ENCODE data around the gene RAD51B. TPM values are rescaled to one million over a fixed set of nuclear protein-coding genes. Genes with fewer than 3 reads are reported as not detected.

The RAD51B gene
- total RNA-seq, 1 experiment from 2014 or later = 16.7 TPM

DNA sequence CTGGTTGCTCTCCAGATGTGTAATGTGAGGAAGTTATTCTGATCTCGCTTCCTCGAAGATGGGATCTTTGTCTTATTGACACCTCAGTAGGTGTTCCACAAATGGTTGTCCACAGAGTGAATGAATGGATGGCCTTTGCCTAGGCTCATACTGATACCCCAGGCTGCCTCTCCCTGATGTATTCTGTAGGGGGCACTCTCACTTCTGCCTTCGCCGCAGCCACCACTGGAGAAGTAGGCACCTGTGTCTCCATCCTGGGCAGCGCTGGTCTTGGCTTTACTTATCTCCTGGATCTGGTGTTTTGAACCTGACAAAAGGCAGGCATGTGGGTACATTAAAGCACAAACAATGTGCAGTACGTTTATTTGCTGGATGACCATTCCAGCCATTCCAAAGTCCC lies 891.2 kb downstream of the RAD51B start:
- Histone ChIP-seq H2AFZ (ENCODE audit: low read length) (no peak overlapping the region), H3K18ac (ENCODE audit: insufficient read length, low read depth, low read length) (no peak overlapping the region), H3K56ac (ENCODE audit: insufficient read length, low read depth, low read length) (no peak overlapping the region), H3K79me2 (ENCODE audit: insufficient read depth, low read length) (no peaks in the 10 kb centered on the region), H4K5ac (ENCODE audit: insufficient read length, low read depth, low read length) (no peak overlapping the region), H3K23me2 (ENCODE audit: insufficient read length, low read depth, low read length, poor library complexity, severe bottlenecking) (no peaks in the 10 kb centered on the region), H2BK20ac (ENCODE audit: low read depth, low read length, poor library complexity, severe bottlenecking) (no peak overlapping the region), H3K27ac (ENCODE audit: insufficient read length, low read depth, low read length) (no peak overlapping the region), H4K8ac (replicated peaks; ENCODE audit: insufficient read length, low read depth, low read length) (no peak overlapping the region), H3T11ph (ENCODE audit: low read length) (no peak overlapping the region), H2BK15ac (ENCODE audit: low read depth, low read length) (no peak overlapping the region), H3K4me2 (ENCODE audit: insufficient read depth, insufficient read length, low read length) (no peak overlapping the region), H3K9ac (ENCODE audit: extremely low read depth, insufficient read length, low read length) (no peak overlapping the region), H2AK5ac (ENCODE audit: insufficient read length, low read length) (no peak overlapping the region), H2BK12ac (ENCODE audit: insufficient read length, low read depth, low read length) (no peak overlapping the region), H3K23ac (ENCODE audit: insufficient read length, low read depth, low read length) (no peak overlapping the region), H3K27me3 (ENCODE audit: insufficient read depth, low read length) (no peaks in the 10 kb centered on the region), H3K4ac (ENCODE audit: low read depth, low read length) (no peak overlapping the region), H4K91ac (ENCODE audit: insufficient read length, low read depth, low read length) (no peak overlapping the region), H2BK5ac (ENCODE audit: insufficient read length, low read length) (no peak overlapping the region), H2BK120ac (ENCODE audit: low read depth, low read length, poor library complexity, severe bottlenecking) (no peak overlapping the region), H3K4me1 (ENCODE audit: insufficient read depth, low read length) (no peaks in the 10 kb centered on the region), H3K79me1 (ENCODE audit: insufficient read depth, low read depth, low read length, poor library complexity, severe bottlenecking) (no peaks in the 10 kb centered on the region), H4K20me1 (ENCODE audit: control insufficient read depth, insufficient read depth, insufficient read length) (no peaks in the 10 kb centered on the region), H3K9me3 (ENCODE audit: control insufficient read depth, low read depth, low read length) (no peaks in the 10 kb centered on the region), H3K14ac (ENCODE audit: insufficient read depth, low read length) (no peak overlapping the region)
- H3K4me3 Mint-ChIP-seq = no peak overlapping the region
- DNase-seq = peak; percentile 15
- peaks cover 10% of the 10 kb centered on the region for H3K27me3 Mint-ChIP-seq (ENCODE audit: low read depth)
- TF ChIP-seq, protein P1, sequence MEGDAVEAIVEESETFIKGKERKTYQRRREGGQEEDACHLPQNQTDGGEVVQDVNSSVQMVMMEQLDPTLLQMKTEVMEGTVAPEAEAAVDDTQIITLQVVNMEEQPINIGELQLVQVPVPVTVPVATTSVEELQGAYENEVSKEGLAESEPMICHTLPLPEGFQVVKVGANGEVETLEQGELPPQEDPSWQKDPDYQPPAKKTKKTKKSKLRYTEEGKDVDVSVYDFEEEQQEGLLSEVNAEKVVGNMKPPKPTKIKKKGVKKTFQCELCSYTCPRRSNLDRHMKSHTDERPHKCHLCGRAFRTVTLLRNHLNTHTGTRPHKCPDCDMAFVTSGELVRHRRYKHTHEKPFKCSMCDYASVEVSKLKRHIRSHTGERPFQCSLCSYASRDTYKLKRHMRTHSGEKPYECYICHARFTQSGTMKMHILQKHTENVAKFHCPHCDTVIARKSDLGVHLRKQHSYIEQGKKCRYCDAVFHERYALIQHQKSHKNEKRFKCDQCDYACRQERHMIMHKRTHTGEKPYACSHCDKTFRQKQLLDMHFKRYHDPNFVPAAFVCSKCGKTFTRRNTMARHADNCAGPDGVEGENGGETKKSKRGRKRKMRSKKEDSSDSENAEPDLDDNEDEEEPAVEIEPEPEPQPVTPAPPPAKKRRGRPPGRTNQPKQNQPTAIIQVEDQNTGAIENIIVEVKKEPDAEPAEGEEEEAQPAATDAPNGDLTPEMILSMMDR (conservative IDR thresholded peaks at IDR 0.05) = peak; percentile 46
- H3K9me3 Mint-ChIP-seq = no peaks in the 10 kb centered on the region
- no peak overlapping the region for H3K27ac Mint-ChIP-seq
- H3K4me1 Mint-ChIP-seq = no peaks in the 10 kb centered on the region; a peak in 1 of 4 replicates
- no CpG with 5 or more reads among the region's 6 CpGs for WGBS (ENCODE audit: extremely low coverage, insufficient read length, low lambda C conversion rate)
- H3K36me3 Mint-ChIP-seq (ENCODE audit: insufficient read depth in 1 of 3, low read depth in 3 of 3) = no peaks in the 10 kb centered on the region
